Measurements from ENCODE around the gene MYH14.
A peak's percentile ranks its signal among the peaks of the same experiment; 100 is the strongest.

Gene MYH14

DNA sequence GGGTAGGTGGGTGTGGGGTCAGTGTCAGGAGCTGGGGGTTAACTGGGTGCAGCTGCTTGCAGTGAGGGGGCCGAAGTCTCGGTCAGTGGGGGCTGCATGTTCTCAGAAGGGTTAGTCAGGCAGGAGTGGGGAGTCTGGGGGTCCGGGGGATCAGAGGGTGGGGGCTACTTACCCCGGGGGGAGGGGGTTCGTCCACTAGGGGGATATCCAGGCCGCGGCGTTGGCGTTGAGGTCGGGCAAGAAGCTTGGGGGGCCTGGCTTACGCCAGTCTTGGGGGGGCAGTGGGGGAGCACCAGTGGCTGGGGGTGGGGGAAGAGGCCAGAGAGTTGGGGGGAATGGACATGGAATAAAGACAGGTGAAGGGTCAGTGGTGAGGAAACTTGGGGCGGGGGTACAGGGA is 116.6 kb downstream of the MYH14 start:
- no peak for DNase-seq (ENCODE audit: low read depth)
- no peak overlapping the region for H3K4me3 ChIP-seq (ENCODE audit: low read length)
- TF ChIP-seq, protein P1, sequence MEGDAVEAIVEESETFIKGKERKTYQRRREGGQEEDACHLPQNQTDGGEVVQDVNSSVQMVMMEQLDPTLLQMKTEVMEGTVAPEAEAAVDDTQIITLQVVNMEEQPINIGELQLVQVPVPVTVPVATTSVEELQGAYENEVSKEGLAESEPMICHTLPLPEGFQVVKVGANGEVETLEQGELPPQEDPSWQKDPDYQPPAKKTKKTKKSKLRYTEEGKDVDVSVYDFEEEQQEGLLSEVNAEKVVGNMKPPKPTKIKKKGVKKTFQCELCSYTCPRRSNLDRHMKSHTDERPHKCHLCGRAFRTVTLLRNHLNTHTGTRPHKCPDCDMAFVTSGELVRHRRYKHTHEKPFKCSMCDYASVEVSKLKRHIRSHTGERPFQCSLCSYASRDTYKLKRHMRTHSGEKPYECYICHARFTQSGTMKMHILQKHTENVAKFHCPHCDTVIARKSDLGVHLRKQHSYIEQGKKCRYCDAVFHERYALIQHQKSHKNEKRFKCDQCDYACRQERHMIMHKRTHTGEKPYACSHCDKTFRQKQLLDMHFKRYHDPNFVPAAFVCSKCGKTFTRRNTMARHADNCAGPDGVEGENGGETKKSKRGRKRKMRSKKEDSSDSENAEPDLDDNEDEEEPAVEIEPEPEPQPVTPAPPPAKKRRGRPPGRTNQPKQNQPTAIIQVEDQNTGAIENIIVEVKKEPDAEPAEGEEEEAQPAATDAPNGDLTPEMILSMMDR (IDR thresholded peaks at IDR 0.05; ENCODE audit: insufficient read depth, low read depth, low read length, missing control alignments), result no peak

DNA sequence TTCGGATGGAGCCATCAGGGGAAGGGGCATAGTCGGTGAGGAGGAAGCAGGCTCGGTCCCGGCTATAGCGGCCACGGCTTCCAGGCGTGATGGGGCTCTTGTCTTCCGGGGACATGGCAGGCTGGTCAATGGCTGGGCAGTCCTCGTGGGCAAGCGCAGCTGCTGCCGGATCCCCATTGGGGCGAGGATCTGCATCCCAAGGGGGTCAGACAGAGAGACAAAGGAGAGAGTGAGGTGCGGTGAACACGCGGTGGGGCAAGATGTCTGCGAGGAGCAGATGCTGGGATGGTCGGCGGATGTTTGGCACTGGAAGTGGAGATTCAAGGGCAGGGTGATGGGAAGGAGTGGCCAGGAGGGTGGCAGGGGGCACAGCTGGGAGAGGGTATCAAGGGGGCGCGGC is 117.2 kb downstream of the MYH14 start:
- TF ChIP-seq, protein P1 (IDR thresholded peaks at IDR 0.05; ENCODE audit: insufficient read depth, low read depth, low read length, missing control alignments), result no peak
- no peak for DNase-seq (ENCODE audit: low read depth)
- no peak overlapping the region for H3K4me3 ChIP-seq (ENCODE audit: low read length)

DNA sequence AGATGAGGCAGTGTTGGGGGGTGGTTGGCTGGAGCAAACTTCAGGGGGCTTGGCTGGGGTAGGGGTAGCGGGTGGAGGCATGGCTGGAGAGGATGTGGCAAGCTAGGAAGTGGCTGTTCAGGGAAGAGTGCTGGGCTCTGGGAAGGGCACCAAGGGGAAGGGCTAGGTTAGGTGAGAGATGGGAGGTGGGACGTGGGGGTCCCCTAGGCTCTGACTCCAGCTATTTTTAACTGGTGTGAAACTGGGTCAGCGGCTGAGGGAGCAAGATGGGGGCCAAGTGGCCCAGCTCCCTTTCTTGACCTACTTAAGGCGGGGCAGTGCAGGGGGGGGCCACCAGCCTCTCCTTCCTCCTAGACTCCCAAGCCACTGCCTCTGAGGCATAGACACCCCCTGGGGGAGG is 118.4 kb downstream of the MYH14 start:
- no peak for DNase-seq (ENCODE audit: low read depth)
- TF ChIP-seq, protein P1 (IDR thresholded peaks at IDR 0.05; ENCODE audit: insufficient read depth, low read depth, low read length, missing control alignments), result no peak
- no peak overlapping the region for H3K4me3 ChIP-seq (ENCODE audit: low read length)

DNA sequence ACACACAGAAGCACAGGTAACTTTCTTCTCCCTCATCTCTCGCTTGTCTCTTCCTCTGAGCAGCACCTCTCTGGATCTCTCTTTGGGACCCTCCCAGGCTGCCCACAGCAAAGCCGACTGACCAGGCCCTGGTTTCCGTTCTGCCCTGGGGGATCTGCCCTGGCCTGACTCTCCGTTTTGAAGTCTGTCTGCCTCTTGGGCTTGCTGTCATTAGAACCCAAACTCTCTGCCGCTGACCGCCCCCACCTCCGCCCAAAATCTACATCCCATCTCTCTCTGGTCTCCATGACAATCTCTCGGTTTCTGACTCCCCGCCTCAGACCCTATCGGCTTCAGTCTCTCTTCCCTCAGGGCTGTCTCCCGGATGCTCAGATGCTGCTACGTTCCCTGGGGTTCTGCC is 118.8 kb downstream of the MYH14 start:
- TF ChIP-seq, protein P1 (IDR thresholded peaks at IDR 0.05; ENCODE audit: insufficient read depth, low read depth, low read length, missing control alignments), result no peak
- H3K4me3 ChIP-seq (ENCODE audit: low read length), result no peak overlapping the region
- DNase-seq (ENCODE audit: low read depth), result no peak

DNA sequence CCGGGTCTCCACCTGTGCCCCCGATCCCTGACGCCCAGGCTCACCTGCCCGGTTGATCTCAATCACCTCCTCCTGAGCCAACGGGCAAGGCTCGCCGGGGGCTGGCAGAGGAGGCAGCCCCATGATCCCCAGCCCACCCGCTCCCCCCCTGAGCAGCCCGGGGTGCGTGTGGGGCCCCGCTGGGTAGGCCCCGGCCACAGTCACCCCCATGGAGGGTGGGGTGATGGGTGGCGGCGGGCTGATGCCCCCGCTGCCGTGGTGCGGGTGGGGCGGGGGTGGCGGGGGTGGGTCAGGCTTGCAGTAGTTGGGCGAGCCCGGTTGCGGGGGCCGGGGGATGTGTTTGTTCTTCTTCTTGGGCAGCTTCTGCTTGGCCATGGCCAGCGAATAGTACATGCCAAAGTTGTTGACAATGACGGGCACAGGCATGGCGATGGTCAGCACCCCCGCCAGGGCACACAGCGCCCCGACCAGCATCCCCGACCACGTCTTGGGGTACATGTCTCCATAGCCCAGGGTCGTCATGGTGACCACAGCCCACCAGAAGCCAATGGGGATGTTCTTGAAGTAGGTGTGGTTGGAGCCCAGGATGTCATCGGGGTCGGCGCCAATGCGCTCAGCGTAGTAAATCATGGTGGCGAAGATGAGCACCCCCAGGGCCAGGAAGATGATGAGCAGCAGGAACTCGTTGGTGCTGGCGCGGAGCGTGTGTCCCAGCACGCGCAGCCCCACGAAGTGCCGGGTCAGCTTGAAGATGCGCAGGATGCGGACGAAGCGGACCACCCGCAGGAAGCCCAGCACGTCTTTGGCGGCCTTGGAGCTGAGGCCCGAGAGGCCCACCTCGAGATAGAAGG is 119.7 kb downstream of the MYH14 start:
- H3K4me3 ChIP-seq (ENCODE audit: low read length), result no peak overlapping the region
- TF ChIP-seq, protein P1 (IDR thresholded peaks at IDR 0.05; ENCODE audit: insufficient read depth, low read depth, low read length, missing control alignments), result no peak
- DNase-seq (ENCODE audit: low read depth), result no peak

DNA sequence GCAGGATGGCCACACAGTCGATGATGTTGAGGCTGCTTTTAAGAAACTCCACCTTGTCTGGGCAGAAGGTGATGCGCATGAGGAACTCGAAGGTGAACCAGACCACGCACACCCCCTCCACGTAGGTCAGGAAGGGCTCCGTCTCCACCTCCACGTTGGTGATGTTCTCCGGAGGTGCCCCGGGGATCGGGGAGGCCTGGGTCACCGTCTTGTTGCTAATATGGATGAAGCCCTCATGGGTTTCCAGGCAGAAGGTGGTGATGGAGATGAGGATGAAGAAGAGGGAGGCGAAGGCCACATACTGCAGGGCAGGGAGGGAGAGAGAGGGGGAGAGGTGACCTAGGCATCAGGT is 120.3 kb downstream of the MYH14 start:
- TF ChIP-seq, protein P1 (IDR thresholded peaks at IDR 0.05; ENCODE audit: insufficient read depth, low read depth, low read length, missing control alignments), result no peak
- DNase-seq (ENCODE audit: low read depth), result no peak
- H3K4me3 ChIP-seq (ENCODE audit: low read length), result no peak overlapping the region

DNA sequence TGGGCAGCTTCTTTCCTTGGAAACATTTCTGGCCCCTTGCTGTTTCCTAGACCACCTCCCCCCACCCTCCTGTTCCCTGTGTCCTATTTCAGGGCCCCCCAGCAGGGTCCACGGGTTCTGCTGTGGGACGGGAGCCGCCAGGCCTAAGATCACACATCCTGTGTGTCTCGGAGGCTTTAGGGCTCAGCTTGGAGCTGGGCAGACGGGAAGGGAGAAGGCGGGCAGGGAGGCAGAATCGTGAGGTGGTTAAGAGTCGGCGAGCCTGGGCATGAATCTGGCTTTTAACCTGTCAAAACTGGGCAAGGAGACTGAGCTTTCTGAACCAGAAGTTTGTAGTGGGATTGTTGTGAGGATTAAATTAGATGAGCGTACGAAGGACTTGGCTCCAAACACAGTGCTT is 120.9 kb downstream of the MYH14 start:
- no peak overlapping the region for H3K4me3 ChIP-seq (ENCODE audit: low read length)
- TF ChIP-seq, protein P1 (IDR thresholded peaks at IDR 0.05; ENCODE audit: insufficient read depth, low read depth, low read length, missing control alignments), result no peak
- DNase-seq (ENCODE audit: low read depth), result peak; percentile 21
